MM.1S (cell line): ENCODE data around the gene NCAN.

Experiments used
- CTCF ChIP-seq: fragments of 300-600 bp; sonication (generic); IDR thresholded peaks from 2 replicates; pipeline ENCODE4 v1.5.1; 2016; ENCODE audit warnings: antibody characterized with exemption, low read length, mixed read lengths
- EZH2 ChIP-seq: fragments of 300-600 bp; sonication (generic); optimal IDR thresholded peaks from 2 replicates; pipeline ENCODE3; 2017; ENCODE audit warnings: low read depth, mild to moderate bottlenecking, antibody characterized with exemption, low read length, mixed read lengths

- TF ChIP-seq CTCF (no peak), EZH2 (no peak)
These were observed 48.9 kb downstream of the NCAN start for GRCh38 chr19:19260417-19261214.
